ENCODE results near the gene ZNF548. TPM values are rescaled to one million over a fixed set of nuclear protein-coding genes. Genes with fewer than 3 reads are reported as not detected.

ZNF548 gene
- total and polyA plus RNA-seq, 11 donors = 5.1 to 20.3 (median 14.7) TPM

DNA sequence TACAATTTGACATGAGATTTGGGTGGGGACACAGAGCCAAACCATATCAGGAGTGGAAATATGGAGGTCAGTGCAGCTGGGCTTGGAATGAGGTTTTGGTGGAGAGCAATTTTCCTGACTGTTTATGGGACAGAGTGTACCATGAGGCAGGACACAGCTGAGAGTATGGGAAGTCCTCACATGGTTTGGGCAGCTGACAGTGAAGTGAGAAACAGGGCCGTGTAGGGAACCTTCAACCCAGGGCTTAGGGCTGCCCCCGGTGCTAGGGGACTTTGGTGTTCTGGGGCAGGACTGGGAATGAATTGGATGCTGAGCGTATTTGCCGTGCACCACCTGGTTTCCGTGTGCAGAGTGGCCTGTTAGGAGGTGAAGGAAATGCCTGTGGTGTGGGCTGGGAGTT lies 6.1 kb downstream of the ZNF548 start:
- intact Hi-C loops (cut with DNase I) = no loop called here
- Histone ChIP-seq H3K27ac (peak overlapping the region in 1 of 12 donors; percentile 9), H3K27me3 (no peaks in the 10 kb centered on the region), H3K9me3 (peaks cover 0 to 52% (median 4%) of the 10 kb centered on the region in 12 donors), H3K36me3 (peaks cover 0 to 73% (median 57%) of the 10 kb centered on the region in 9 donors), H3K4me3 (no peak overlapping the region), H3K4me1 (peaks cover 0 to 15% (median 7%) of the 10 kb centered on the region in 12 donors)
- TF ChIP-seq POLR2A (IDR thresholded peaks at IDR 0.05) = no peak
- TF ChIP-seq, protein P1, sequence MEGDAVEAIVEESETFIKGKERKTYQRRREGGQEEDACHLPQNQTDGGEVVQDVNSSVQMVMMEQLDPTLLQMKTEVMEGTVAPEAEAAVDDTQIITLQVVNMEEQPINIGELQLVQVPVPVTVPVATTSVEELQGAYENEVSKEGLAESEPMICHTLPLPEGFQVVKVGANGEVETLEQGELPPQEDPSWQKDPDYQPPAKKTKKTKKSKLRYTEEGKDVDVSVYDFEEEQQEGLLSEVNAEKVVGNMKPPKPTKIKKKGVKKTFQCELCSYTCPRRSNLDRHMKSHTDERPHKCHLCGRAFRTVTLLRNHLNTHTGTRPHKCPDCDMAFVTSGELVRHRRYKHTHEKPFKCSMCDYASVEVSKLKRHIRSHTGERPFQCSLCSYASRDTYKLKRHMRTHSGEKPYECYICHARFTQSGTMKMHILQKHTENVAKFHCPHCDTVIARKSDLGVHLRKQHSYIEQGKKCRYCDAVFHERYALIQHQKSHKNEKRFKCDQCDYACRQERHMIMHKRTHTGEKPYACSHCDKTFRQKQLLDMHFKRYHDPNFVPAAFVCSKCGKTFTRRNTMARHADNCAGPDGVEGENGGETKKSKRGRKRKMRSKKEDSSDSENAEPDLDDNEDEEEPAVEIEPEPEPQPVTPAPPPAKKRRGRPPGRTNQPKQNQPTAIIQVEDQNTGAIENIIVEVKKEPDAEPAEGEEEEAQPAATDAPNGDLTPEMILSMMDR (IDR thresholded peaks at IDR 0.05) = no peak
- ATAC-seq = peak; percentile 36 to 56 (median 52)
- no peak for DNase-seq
- WGBS, 4 donors = 79 to 86% (median 86%) methylated on average over 5 of the region's 5 CpGs

DNA sequence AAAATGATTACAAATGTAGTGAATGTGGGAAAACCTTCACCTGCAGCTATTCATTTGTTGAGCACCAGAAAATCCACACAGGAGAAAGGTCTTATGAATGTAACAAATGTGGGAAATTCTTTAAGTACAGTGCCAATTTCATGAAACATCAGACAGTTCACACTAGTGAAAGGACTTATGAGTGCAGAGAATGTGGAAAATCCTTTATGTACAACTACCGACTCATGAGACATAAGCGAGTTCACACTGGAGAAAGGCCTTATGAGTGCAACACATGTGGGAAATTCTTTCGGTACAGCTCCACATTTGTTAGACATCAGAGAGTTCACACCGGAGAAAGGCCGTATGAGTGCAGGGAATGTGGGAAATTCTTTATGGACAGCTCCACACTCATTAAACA lies 9.2 kb downstream of the ZNF548 start:
- ATAC-seq = no peak
- no peak for TF ChIP-seq POLR2A (IDR thresholded peaks at IDR 0.05)
- TF ChIP-seq, protein P1 (IDR thresholded peaks at IDR 0.05) = no peak
- 96 to 98% (median 97%) methylated on average over 5 of the region's 5 CpGs for WGBS, 4 donors

DNA sequence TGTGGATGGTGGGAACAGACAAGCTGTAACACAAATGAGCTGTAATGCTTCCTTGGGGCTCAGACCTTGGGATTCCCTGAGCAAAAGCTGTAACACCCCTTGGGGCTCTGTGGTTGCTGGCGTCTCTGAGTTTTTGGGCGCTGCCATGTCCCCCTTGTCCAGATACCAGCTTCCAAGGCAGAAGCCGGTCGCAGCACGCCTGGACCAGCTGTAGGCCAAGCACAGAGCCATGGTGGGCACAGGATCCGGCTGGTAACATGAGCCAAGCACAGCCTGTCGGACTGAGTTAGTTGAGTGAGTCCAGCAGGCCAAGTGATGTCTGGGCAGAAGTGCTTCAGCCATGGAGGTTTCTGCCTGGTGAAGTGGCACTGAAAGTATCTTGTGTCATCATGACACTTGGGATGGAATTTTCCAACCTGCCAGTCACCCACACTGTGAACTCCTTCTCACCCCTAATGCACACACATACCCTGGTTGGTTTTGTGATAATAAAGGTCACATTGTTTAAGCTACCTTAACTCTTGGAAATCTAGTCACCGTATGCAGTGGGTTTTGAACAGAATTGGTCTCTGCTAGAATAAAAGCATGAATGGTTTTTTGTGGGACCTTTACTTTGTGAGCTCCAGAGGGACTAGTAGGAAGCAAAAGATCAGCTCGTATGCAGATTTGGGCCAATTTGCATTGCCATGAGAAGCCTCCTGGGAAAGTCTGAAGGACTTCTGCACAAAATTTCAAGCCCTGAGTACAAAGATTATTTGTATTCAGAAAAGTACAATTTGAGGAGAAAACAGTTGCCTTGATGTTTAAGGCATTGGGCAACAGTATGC lies 14.3 kb downstream of the ZNF548 start:
- Histone ChIP-seq H3K36me3 (peaks cover 0 to 28% (median 14%) of the 10 kb centered on the region in 9 donors), H3K9me3 (peaks cover 0 to 43% (median 3%) of the 10 kb centered on the region in 12 donors), H3K4me3 (no peak overlapping the region), H3K27ac (no peak overlapping the region), H3K4me1 (peaks cover 0 to 6% (median 0%) of the 10 kb centered on the region in 12 donors), H3K27me3 (no peaks in the 10 kb centered on the region)
- peak in 1 of 4 donors; percentile 44 for ATAC-seq
- intact Hi-C loops (cut with DNase I) = loop anchor here in 1 of 10 donors (10.0 kb wide), 1 partner anchor 299 kb away; no protein-coding TSS in a partner anchor
- TF ChIP-seq, protein P1 (IDR thresholded peaks at IDR 0.05) = no peak
- TF ChIP-seq POLR2A (IDR thresholded peaks at IDR 0.05) = no peak
- WGBS, 4 donors = 85 to 94% (median 93%) methylated on average over 8 to 9 of the region's 9 CpGs
- no peak for DNase-seq

More for the DNA sequence above, 9.2 kb downstream of the ZNF548 start:
- Histone ChIP-seq H3K36me3 (peaks cover 0 to 74% (median 55%) of the 10 kb centered on the region in 9 donors), H3K4me3 (no peak overlapping the region), H3K9me3 (peaks cover 0 to 77% (median 7%) of the 10 kb centered on the region in 12 donors), H3K27me3 (no peaks in the 10 kb centered on the region), H3K4me1 (peaks cover 0 to 6% (median 0%) of the 10 kb centered on the region in 12 donors), H3K27ac (no peak overlapping the region)
- intact Hi-C loops (cut with DNase I) = no loop called here
- DNase-seq = no peak

DNA sequence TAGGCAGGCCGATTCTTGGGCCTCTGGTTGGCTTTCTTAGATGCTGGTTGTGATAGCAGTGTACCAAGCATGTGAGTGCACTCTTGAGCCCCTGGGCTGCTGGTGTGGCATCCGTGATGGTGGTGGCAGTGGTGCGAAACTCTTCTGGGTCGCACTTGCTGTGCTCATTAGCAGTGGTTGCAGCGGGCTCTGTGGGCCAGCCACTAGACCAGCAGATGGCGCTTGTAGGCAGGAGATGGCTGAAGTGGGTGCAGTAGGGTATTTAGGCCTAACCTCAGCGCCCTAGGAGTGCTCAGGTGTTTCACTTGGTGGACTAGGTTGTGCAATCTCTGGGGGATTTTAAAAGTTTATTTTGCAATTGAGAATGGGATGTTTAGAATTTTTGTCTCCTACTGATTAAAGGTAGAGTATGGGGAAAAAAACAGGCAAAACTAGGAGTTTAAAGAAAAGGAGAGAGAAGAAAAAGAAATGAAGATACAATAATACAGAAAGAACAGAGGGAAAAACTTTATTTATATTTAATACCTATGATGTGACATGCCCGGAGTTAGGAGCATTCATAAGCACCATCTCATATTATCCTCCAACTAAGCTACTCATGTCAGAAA lies 17.0 kb downstream of the ZNF548 start:
- TF ChIP-seq, protein P1 (IDR thresholded peaks at IDR 0.05) = peak; percentile 50 to 77 (median 65)
- no peak for TF ChIP-seq POLR2A (IDR thresholded peaks at IDR 0.05)
- peak in 3 of 4 donors; percentile 55 to 60 (median 57) for ATAC-seq
- WGBS, 4 donors = 10 to 14% (median 12%) methylated on average over 6 to 8 of the region's 8 CpGs

More for the DNA sequence above, 17.0 kb downstream of the ZNF548 start:
- Histone ChIP-seq H3K4me3 (no peak overlapping the region), H3K36me3 (peaks cover 0 to 7% (median 0%) of the 10 kb centered on the region in 9 donors), H3K27ac (no peak overlapping the region), H3K27me3 (no peaks in the 10 kb centered on the region), H3K4me1 (peaks cover 0 to 16% (median 5%) of the 10 kb centered on the region in 12 donors), H3K9me3 (peaks cover 0 to 17% (median 1%) of the 10 kb centered on the region in 12 donors)
- intact Hi-C loops (cut with DNase I) = loop anchor here in 1 of 10 donors (10.0 kb wide), 1 partner anchor 302 kb away; no protein-coding TSS in a partner anchor
- DNase-seq = peak; percentile 46 to 75 (median 65)

All from heart left ventricle (tissue), 16 donors.